Fibroblast of villous mesenchyme (primary cell): Measurements from ENCODE around the gene FANCC. TPM values are rescaled to one million over a fixed set of nuclear protein-coding genes. Genes with fewer than 3 reads are reported as not detected.
A peak's percentile ranks its signal among the peaks of the same experiment; 100 is the strongest.

Source experiments
- DNase-seq: peaks from one replicate; pipeline ENCODE4 v3.0.0-alpha.2; 2010; ENCODE audit warnings: low read depth
- H3K4me3 ChIP-seq: 2 replicates; pipeline ENCODE4 v1.5.1; 2011; ENCODE audit warnings: low read depth, mild to moderate bottlenecking, low read length
- total RNA-seq: library from RNA; depleted of rRNA; stranded (reverse); fragments of >200 nt; gene quantifications from 2 replicates; pipeline ENCODE4 v1.2.3, GENCODE V29; 2012
- TF ChIP-seq, protein P1 (sequence below): IDR thresholded peaks from 2 replicates; pipeline ENCODE4 v1.5.1; 2012; ENCODE audit warnings: low read depth, mild to moderate bottlenecking, low read length; ENCODE audit not compliant: insufficient read depth

Gene FANCC
- total RNA-seq, 1 donor: 7.8 TPM

DNA sequence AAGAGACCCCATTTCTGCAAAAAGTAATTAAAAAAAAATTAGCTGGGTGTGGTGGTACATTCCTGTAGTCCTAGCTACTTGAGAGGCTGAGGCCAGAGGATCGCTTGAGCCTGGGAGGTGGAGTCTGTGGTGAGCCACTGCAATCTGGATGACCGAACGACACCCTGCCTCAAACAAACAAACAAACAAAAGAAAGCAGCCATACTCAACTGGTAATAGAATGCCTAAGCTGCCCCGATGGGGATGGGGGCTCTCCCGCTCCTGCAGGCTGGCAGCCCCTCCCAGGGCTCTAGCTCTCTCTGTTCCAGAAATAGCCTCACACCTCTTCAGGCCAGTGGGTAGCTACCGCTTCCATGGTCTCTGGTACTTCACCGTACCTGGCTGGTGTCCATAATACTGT is 241.8 kb downstream of the FANCC start:
- no peak for DNase-seq
- TF ChIP-seq, protein P1, sequence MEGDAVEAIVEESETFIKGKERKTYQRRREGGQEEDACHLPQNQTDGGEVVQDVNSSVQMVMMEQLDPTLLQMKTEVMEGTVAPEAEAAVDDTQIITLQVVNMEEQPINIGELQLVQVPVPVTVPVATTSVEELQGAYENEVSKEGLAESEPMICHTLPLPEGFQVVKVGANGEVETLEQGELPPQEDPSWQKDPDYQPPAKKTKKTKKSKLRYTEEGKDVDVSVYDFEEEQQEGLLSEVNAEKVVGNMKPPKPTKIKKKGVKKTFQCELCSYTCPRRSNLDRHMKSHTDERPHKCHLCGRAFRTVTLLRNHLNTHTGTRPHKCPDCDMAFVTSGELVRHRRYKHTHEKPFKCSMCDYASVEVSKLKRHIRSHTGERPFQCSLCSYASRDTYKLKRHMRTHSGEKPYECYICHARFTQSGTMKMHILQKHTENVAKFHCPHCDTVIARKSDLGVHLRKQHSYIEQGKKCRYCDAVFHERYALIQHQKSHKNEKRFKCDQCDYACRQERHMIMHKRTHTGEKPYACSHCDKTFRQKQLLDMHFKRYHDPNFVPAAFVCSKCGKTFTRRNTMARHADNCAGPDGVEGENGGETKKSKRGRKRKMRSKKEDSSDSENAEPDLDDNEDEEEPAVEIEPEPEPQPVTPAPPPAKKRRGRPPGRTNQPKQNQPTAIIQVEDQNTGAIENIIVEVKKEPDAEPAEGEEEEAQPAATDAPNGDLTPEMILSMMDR: no peak
- no peak overlapping the region for H3K4me3 ChIP-seq

DNA sequence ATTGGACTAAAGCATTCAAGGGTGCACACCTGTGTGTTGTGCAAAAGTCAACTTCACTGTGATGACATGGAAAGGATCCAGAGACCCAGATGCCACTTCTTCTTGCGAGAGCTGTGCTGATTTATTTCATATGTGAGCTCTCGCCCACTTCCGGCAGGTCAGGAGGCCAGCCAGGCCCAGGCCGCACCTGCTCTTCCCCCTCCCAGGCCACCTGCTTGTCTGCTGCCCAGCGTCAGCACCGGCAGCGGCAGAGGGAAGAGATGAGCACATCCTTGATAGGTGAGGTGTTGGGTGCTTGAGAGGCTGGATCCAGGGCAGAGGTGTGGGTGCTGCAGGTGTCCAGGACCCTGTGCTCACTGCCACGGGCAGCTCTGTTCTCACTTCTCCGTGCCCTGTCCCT is 242.9 kb downstream of the FANCC start:
- DNase-seq: no peak
- TF ChIP-seq, protein P1: no peak
- no peak overlapping the region for H3K4me3 ChIP-seq

DNA sequence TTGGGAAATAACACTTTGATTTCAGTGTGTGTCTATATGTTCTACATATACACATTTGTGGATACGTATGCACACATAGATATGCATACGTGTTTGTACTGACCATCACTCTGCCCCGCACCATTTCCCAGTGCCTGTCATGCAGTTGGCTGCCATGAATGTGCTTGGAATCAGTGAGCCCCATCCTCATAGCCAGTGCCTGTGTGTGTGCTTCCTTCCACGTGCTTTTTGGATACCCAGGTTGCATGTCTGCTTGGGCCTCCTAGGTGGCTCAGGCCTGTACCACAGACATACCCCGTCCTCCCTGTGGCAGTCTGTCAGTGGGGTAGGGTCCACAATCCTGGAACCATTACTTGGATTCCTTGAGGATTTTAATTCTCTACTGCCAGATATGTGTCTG is 243.6 kb downstream of the FANCC start:
- no peak for DNase-seq
- TF ChIP-seq, protein P1: no peak

DNA sequence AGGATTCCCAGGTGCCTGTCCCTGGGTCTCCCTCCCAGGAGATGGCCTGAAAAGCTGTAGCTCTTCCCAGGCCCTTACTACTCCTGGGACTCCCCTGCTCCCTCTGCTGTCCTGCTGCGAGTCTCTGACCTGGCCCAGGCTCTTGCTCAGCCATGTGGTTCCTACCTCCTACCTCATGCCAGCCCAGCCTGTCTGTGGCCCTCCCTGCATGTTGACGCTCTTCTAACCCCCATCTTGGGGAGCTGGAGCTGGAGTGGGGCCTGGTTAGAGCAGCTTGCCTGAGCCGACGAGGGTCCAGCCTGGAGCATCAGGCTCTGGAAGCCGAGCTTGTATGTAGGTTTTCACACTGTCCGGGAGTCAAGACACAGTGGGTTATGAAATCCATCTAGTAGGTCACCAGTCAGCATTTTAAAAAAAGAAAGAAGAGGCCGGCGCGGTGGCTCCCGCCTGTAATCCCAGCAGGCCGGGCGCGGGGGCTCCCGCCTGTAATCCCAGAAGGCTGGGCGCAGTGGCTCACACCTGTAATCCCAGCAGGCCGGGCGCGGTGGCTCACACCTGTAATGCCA is 244.4 kb downstream of the FANCC start:
- DNase-seq: peak; percentile 42
- TF ChIP-seq, protein P1: peak; percentile 49
- no peak overlapping the region for H3K4me3 ChIP-seq

More for the DNA sequence above, 243.6 kb downstream of the FANCC start:
- H3K4me3 ChIP-seq: no peak overlapping the region

DNA sequence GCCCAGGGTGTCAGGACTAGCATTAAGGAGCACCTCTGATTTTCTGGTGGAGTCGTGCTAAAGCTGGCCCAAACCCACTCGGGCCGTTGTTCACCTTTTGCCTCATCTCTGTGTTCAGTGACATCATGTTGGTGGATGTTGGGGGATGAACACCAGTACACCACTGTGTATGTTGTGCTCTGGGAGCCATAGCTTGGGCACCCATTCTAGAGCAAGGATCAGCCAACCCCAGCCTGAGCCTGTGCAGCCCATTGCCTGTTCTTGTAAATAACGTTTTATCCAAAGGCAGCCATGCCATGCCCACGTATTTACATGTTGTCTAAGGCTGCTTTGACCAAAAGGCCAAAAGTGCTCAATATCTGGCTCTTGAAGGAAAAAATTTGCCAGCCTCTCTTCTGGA is 245.6 kb downstream of the FANCC start:
- TF ChIP-seq, protein P1: no peak
- no peak for DNase-seq
- no peak overlapping the region for H3K4me3 ChIP-seq

DNA sequence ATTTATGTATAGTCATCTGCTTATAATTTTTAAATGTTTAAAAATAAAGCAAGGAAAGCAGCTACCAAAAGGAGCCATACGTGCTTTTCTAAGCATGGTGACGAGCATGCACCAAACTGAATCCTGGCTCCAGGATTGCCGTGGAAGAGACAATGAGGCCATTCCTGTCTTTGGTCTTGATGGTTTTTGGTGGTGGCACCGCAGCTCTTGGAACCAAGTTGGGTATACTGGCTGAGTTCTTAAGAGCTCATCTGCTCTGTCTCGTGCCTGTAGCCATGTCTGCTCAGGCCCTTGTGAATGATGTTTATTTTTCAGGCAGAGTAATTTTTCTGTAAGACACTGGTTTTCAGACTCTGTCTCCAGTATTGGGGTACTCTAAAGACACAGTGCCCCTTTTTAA is 246.1 kb downstream of the FANCC start:
- H3K4me3 ChIP-seq: no peak overlapping the region
- TF ChIP-seq, protein P1: no peak
- DNase-seq: no peak

DNA sequence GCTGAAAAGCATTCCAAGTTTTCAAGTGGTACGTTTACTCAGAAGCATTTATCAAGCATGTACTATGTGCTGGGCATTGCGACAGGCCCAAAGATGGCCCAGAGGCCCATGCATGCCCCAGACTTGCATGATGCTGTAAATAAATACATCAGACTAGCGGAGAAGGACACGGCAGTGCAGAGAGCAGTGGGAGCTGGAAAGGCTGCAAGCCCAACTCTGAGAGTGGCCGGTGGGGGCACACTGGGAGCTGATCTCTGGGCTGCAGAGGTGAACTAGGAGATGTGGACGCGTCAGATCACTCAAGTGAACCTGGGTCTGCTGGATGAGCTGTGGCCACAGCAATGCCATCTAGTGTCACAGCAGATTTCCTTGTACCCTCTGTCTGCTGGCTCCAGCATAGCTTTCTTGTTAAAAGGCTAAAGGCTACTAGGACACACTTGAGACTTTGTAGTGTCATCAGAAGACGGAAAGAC is 246.9 kb downstream of the FANCC start:
- H3K4me3 ChIP-seq: no peak overlapping the region
- no peak for DNase-seq
- TF ChIP-seq, protein P1: no peak
